GM18951 (cell line): ENCODE data around the gene PTPRS.

Source experiments
- POLR2A ChIP-seq: IDR thresholded peaks from 4 replicates; pipeline ENCODE4 v1.6.1; 2011; ENCODE audit warnings: mild to moderate bottlenecking; ENCODE audit not compliant: insufficient read length, insufficient read depth; ENCODE audit errors: extremely low read depth
- in situ Hi-C: fragments of 300-500 bp; cut with MboI; formaldehyde crosslinking; loops from one replicate; pipeline ENCODE4 v1.12.0; 2022; ENCODE audit warnings: low sequenced_read_pairs, mixed read lengths, inconsistent platforms; ENCODE audit not compliant: unreplicated experiment

The PTPRS gene

DNA sequence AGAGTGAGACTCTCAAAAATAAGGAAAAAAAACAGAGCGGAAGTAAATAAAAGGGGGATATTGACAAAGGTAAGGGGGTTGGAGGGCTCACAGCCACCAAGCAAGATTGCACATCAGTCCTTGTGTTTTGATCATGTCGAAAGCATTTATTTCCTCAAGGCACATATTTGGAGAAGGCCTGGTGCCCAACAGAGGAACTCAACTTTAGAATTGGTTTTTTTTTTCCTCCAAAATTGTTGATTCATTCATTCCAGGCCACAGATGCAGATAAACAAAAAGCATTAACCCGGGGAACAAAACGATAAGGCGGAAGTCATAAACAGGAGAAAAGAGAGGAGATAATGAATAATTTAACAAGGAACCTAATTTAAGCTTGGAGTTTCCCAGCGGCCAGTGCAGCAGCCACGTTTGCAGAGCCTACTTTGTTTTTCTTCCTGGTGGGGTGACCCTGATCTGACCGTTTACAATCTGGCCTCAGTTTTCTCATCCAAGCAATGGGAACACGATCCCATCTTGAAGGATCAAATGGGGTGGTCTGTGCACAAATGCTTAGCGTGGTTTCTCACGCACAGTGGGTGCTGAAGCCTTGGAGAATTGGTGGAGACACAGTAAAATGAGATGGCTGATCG is 2.1 kb upstream of the PTPRS start:
- in situ Hi-C loops: no loop called here
- no peak for TF ChIP-seq POLR2A

DNA sequence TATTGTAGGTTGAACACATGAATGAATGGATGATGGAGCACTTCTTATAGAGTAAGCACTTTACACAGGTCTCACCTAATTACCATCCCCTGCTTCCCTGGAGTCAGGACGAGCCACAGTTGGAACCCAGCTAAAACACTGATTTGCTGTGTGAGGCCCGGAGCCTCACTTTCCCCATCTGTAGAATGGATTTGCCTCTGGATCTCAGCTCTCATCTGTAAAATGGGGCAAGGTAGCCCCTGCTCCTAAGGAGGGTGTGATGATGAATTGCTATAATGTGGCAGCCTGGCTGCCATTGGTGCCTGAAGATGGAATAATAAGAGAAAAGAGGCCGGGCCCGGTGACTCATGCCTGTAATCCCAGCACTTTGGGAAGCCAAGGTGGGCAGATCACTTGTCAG is 1.4 kb upstream of the PTPRS start:
- in situ Hi-C loops: no loop called here
- TF ChIP-seq POLR2A: no peak

DNA sequence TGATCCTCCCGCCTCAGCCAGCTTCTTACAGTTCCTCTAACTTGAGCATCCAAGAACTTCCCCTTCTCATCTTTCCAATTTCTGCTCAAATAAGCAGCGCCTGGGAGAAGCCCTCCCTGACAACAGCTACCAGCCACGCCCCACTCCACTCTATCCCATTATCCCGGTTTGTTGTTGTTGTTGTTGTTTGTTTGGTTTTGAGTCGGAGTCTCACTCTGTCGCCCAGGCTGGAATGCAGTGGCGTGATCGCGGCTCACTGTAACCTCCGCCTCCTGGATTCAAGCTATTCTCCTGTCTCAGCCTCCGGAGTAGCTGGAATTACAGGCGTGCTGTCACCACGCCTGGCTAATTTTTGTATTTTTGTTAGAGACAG is 822 bp upstream of the PTPRS start:
- no peak for TF ChIP-seq POLR2A
- in situ Hi-C loops: no loop called here

GRCh38 chr19:5339950-5340636 is 519 bp downstream of the PTPRS start:
- TF ChIP-seq POLR2A: no peak
- in situ Hi-C loops: no loop called here

- TF ChIP-seq POLR2A: no peak
- in situ Hi-C loops: no loop called here
These were observed 1.2 kb downstream of the PTPRS start for GRCh38 chr19:5339198-5339949.

- in situ Hi-C loops: no loop called here
- TF ChIP-seq POLR2A: no peak
These were observed 1.9 kb downstream of the PTPRS start for GRCh38 chr19:5338656-5339197.

GRCh38 chr19:5337708-5338655 is 2.6 kb downstream of the PTPRS start:
- no peak for TF ChIP-seq POLR2A
- in situ Hi-C loops: no loop called here

DNA sequence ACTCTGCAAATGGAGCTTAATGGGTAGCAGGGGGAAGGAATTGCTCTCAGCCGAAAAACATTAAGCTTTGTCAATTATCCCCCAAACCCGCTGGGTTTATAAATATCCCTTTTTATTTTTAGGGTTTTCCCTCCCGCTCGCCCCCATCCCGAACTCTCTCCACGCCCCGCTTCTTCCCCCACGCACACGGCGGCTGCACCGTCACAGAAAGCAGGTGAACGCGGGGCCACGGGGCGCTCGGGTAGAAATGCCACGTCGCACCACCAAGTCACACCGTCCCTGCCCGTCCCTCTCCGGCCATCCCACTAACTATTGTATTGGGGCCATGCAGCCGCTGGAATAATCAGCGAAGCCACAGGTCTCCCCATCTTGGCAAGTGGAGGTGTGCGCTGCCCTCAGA is 3.5 kb downstream of the PTPRS start:
- TF ChIP-seq POLR2A: no peak
- in situ Hi-C loops: no loop called here

GRCh38 chr19:5336195-5336965 is 4.2 kb downstream of the PTPRS start:
- in situ Hi-C loops: no loop called here
- no peak for TF ChIP-seq POLR2A

- in situ Hi-C loops: no loop called here
- TF ChIP-seq POLR2A: no peak
These were observed 5.0 kb downstream of the PTPRS start for GRCh38 chr19:5335593-5335992.

GRCh38 chr19:5334824-5335500 is 5.7 kb downstream of the PTPRS start:
- in situ Hi-C loops: no loop called here
- TF ChIP-seq POLR2A: no peak
